Inflammatory macrophage (primary cell): Measurements from ENCODE around the gene OPN1LW.
"Not testable (repeated sequence)": the region's sequence is repeated elsewhere in the genome, so short reads cannot be mapped to it uniquely, and the experiment has no call there.

ENCODE experiments used
- DNase-seq, 2 donors: peaks; one replicate each; pipeline ENCODE4 v3.0.0-alpha.2; 2020 to 2022
- total RNA-seq, 18 experiments: gene quantifications; one replicate each; lab custom pipeline; 2026; ENCODE audit warnings: mixed read lengths in 6 of 18, inconsistent platforms in 2 of 18; lab: John Stamatoyannopoulos, UW

OPN1LW gene
- 0 reads per million in 18 experiments for total RNA-seq

DNA sequence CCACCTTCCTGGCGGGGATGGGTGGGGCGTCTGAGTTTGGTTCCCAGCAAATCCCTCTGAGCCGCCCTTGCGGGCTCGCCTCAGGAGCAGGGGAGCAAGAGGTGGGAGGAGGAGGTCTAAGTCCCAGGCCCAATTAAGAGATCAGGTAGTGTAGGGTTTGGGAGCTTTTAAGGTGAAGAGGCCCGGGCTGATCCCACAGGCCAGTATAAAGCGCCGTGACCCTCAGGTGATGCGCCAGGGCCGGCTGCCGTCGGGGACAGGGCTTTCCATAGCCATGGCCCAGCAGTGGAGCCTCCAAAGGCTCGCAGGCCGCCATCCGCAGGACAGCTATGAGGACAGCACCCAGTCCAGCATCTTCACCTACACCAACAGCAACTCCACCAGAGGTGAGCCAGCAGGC is at the start of gene OPN1LW:
Gene OPN1LW (plus strand): TSS at position 234 of the 400 bp plus-strand sequence. CDS start 41 bp downstream, at position 275.
- DNase-seq = not testable (repeated sequence)

DNA sequence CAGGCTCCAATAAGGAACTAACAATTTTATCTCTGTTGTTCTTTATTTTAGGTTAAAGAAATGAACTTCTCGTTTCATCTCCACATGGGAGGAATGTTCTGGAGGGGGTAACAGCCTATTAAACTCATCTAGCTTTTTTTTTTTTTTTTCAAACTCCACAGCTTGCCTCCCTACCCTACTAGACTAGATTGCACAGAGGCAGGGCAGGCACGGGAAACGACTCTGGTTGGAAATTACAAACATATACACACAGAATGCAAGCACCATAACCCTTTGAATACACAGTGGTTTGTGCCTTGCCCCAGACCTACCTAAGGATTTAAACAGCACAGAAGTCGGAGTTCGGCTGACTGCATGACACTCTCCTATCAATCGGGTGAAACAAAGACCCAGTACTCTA is 49.2 kb upstream of the OPN1LW start:
- DNase-seq = no peak

DNA sequence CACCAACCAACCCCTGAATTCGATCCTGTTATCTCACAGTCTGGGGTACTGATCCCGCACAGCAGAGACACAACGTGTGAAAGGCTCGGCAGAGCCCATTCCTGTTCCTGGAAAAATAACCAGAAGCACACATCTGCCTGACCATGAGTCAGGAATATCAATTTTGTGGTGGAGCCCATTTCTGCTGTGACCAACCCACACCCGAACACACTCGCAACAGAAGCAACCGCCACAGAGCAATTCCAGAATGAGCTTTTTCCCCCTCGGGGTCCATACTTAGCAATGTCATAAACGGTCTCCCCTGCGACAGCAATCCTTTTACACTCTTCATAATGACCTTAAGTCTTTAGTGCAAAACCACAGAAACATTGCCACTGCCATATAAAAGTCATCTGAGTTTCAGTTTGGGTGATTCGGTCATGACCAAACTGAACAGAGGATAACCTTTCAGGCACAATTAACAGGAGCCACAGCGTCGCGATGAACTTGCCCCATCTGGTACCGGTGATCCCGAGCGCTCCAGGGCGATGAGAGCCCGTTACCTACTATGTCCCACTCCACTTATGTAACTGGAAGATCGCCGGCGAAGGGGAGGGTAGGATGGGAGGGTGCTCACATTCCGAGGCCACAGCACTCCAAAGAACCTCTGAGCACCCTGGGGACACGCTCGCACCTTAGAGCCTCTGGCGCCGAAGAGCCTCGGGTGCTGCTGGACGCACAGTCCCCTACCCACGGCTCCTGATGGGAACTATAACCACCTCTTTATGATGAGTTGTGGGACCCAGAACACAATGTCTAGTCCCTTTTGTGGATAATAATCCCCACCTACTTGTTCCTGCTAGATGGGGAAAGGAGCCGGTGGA is 47.7 kb upstream of the OPN1LW start:
- peak; percentile 3 to 48 for DNase-seq

DNA sequence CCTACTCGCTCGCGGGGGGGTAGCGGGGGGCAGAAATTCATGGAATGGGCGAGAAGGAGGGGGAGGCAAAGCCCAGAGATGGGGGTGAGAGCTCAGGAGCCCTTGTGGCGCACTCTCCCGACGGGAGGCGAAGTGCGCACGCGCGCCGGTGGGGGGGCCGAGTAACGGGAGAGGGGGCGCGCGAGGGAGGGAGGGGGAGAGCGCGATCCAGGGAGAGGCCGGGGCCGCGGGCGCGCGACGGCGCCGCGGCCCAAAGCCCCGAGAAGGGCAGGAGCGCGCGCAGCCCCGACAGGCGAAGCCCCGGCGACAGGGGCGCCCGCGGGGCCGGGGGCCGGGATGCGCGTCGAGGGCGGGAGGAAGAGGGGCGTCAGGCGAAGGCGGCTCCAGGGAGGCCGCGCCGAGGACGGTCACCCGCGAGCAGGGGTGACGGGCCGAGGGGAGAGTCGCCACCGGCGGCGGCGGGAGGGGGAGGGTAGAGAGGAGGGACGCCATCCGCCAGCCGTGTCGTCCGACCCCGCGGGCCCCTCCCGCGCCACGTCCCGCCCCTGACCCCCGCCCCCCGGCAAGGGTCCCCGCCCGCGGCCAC is 46.9 kb upstream of the OPN1LW start:
- DNase-seq = peak; percentile 32 to 46

DNA sequence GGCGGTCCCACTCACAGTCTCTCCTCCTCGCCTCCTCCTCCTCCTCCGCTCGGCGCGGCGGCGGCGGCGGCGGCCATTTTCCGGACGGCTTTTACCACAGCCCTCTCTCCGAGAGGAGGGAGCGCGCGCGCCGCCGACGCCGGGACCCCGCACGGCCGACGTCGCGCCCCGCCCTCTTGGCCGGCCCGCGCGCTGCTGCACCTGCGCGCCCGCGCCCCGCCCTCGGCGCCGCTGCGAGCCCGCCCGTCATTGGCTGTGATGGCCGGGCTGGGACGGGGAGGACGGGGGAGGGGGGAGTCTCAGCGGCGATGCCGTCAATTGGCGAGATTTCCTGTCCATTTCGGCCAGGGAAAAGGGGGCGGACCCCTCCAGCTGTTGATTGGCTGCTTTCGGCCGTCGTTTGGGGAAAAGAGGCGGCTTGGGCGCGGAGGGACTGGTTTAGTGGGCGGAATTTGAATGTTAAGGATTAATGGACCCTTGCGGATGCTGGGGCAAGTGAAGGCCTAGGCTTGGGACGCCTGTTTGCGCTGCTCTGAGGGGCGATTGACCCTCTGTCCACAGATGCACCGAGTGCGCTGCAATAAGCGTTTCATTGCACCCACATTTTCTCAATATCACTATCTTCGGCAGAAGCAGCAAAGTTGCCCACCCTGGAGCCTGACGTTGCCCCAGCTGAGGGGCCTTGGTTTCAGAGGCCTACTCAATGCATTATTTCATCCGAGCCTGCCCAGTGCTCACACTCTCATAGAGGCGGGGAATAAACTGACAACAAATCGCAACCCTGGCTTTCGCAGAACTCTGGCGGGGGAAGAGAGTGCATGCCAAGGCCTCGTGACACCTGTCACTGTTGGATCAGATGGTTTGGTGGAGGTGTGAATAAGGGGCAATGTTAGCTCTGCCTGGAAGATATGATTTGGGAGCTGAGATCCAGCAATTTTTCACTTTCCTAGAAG is 46.2 kb upstream of the OPN1LW start, which contains the start of gene MECP2:
Gene MECP2 (minus strand): TSS at position 129 of the 953 bp plus-strand sequence.
- DNase-seq = peak; percentile 91 to 93

DNA sequence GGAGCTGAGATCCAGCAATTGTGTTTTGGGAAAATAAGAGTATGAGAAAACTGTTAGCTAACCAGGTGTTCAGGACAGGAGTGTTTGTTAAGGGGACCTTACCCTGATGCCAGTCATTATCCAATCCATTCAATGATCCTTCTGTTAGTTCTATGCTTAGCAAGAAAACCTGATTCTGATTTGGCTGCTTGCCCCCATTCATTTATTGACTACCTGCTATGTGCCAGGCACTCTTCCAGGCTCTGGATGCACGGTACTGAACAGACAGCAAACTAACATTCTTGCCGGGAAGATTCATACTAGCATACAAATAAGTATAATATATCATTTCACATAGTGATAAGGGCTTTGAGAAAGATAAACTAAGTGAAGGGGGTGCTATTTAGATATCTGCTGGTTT is 45.5 kb upstream of the OPN1LW start:
- DNase-seq = no peak

DNA sequence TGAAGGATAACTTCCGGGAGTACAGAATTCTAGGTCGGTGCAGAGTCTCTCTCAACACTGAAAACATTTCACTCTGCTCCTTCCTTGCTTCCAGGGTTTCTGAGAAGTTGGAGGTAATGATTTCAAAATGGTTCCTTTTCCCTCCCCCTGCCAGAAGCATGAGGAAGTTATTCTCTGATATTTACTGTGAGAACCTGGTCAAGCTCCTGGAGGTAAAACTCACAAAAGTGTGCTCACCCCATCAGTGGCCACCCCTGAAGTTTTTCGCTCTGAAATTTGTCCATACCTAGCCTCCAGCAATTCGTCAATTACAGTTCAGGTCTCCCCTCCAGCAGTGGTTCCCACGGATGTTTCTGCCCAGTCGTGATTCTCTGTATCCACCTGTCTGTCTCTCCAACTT is 30.3 kb upstream of the OPN1LW start:
- no peak for DNase-seq

DNA sequence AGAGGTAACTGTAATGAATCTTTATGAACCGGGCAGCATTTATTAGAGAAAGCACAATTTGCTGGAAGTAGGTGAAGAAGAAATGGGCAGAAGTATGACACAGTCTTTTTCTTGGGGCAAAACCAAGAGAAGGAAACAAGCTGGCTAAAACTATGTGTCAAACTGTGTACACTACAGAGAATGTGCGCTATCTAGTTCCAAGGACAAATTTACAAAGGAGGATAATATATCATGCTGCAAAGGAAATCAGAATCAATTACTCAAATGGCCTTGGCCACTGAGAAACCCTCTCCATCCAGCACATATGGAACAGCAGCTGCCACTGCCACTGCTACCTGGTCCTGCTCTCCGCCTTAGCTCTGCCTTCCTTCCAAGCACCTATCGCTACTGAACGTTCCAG is 29.4 kb upstream of the OPN1LW start:
- DNase-seq = no peak

DNA sequence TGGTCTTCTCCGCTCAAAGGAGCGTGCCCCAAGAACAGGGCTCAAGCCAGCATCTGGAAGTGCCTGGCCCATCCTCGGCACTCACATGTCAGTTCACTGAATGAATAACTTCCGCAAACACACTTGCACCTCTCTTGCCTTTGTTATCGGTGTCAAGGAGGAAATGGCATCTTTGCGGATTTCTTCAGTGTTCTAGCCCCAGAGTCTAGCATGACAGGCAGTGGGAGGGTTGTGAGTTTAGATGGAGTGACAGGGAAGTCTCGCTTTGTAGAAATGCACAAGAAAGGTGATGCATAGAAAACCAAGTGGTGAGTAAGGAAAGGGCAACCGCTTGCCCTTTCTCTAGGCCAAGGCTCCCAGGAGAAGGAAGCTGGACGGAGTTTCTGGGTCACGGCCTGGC is 29.0 kb upstream of the OPN1LW start:
- no peak for DNase-seq

DNA sequence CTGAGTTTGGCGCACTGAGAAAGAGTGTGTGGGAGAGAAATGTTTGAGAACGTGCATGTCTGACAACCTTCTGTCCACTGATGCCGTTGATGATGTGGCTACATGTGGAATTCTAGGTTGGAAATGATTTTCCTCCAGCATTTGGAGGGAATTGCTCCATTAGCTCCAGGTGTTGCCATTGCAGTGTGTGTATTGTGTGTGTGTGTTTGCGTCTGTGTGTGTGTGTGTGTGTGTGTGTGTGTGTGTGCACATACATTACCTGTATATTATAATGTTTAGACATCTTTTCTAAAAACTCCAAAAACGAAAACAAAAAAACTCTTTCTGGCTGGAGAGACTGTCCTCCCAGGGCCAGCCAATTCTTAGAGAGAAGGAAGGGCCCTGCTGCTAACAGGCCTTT is 28.3 kb upstream of the OPN1LW start:
- DNase-seq = no peak

DNA sequence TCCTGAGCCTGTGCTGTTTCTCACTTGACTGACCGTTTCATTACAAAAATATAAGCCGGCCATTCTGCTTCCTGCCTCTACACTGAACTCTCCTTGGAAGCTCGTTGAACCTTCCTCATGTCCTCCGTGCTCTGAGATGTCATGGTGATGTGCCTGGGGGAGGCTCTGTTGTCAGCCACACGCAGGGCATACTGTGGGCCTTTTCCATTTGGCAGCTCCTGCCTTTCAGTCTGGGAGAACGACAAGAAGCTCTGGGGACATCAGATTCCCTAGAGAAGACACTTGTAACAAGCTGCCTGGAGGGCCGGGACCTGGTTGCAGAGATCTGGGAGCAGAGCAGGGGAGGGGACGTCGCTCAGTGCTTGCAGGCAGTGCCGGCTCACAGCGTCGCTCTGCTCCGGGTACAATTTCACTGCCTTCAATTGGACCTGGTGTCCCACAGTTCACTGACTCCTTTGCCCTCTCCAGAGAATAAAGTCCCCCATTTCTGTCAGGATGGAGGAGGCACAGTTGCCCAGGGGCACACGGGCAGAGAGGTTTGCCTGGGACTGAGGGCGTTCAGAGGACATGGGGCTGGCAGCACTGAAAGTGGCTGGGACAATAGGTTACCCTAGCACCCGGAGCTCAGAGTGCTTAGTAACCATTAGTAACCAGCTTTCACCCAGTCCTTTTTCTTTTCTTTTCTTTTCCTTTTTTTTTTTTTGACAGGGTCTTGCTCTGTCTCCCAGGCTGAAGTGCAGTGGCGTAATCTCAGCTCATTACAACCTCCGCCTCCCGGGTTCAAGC is 27.4 kb upstream of the OPN1LW start:
- no peak for DNase-seq

DNA sequence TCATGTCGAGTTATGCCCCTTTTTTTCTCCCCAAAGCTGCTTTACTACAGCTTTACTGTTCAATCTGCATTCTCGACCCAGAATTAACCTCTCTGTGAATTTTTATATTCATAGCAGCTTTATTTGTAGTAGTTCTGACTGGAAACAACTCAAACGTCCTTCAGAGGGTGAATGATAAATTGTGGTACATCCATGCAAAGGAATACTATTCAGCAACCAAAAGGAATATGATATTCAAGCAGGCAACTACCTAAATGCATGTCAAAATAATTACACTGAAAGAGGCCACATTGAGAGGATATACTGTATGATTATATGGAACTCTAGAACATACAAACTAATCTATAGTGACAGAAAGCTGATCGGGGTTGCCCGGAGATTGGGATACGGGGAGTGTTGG is 26.5 kb upstream of the OPN1LW start:
- DNase-seq = no peak

DNA sequence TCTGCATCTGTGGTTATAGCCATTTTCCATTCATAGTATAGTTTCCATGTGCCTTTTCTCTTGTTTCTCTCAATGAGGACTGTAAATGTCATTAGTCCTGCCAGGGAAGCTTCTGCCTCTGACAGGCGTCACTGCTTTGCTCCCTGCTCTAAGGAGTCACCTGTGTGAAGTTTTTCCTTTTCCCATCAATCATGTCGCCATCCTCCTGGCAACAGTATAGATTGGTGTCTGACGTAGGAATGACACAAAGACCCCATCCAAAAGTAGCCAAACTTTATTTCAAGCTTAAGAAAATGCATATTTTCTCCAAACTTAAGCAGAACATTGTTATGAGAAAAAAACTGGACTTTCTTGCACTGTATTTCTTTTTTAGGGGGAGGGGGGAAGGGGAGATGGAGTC is 23.5 kb upstream of the OPN1LW start:
- no peak for DNase-seq

DNA sequence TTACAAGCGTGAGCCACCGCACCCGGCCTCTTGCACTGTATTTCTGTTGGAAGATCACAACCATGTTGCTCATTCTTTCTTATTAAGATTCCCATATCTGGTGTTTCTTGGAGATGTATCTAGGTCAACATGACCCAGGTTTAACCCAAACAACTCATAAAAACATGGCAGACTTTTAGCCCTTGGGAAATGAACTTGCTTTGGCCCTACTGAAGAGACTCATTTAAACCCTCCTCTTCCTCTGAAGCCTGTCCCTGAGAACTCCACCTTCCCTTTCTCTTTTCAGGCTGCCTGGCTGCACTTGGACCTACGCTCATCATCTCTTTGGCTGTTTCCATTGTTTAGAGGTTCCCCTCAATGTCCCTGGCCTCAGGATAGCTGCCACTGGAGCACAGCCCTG is 22.8 kb upstream of the OPN1LW start:
- DNase-seq = no peak

DNA sequence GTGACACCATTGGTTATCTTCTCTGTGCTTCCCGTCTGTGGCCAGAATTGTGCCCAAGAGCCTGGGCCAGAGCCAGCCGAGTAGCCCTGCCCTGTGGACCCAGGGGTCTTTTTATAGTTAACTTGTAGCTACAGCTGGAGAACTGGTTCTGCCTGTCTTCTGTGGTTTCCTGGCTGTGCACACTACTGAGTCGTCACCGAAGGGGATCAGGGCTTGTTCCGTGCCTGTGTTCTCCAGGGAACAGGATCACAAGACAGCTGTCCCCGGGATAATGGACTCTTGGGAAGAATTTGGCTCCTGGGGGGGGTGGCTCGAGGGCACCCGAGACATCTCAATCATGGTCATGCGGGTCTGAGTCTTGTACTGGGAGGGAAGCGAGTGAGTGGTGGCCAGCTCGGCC is 22.1 kb upstream of the OPN1LW start:
- DNase-seq = no peak

DNA sequence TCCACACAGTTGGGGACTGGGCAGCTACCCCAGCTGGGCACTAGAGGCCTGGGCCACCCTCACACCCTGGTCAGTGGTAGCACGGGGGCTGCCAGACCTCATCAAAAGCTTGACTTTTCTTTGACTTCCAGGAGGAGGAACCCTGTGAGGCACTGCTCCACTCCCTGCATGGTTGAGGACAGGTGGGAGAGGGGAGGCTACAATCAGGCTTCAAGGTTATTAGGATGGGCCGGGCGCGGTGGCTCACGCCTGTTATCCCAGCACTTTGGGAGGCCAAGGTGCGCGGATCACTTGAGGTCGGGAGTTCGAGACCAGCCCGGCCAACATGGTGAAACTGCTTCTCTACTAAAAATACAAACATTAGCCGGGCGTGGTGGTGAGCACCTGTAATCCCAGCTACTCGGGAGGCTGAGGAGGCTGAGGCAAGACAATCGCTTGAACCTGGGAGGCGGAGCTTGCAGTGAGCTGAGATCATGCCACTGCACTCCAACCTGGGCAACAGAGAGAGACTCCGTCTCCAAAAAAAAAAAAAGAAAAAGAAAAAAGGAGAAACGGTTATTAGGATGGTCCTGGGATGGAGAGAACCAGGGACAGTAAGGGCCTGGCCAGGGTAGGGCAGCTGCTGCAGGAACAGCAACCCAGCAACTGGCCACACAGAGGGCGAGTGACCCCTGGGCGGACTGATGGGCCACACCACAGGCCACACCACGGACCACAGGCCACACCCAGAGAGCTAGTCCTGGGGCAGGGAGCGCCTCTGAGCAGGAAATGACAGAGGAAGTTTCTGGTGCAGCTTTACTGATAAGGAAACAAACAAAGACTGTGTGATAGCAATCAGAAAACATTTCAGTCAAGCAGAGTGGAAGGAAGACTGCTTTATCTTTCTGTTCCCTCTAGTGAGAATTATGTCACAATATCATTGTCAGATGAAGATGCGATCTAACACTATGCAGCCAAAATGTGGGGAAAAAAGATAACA is 20.5 kb upstream of the OPN1LW start:
- DNase-seq = peak; percentile 36 to 44

DNA sequence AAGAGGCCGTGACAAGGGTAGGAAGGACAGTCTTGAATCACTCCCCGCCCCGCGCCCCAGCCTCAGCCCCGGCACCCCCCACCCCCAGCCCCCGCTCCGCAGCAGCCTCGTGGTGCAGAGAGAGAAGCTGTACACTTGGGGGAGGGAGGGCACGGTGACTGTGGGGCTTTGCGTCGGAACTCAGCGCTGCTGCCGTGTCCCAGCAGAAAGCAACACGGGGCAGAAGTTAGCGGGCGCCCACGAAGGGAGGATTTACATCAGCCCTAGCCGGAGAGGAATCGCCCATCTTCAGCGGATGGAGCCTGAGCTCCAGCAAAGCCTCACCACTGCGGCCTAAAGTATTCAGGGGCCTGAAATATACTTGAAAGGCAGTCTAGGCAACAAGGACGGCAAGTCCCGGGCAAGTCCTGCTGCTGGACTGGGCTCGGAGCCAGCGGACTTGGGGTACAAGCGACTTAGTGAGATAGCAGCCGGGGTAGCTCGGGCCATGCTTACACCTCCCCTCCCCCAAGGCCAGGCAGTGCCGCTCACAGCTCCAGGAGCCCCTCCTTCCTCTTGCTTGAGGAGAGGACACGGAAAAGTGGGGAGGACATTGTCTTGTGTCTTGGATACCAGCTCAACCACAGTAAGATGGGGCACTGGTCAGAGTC is 18.5 kb upstream of the OPN1LW start:
- peak in 1 of 2 donors; percentile 2 for DNase-seq

DNA sequence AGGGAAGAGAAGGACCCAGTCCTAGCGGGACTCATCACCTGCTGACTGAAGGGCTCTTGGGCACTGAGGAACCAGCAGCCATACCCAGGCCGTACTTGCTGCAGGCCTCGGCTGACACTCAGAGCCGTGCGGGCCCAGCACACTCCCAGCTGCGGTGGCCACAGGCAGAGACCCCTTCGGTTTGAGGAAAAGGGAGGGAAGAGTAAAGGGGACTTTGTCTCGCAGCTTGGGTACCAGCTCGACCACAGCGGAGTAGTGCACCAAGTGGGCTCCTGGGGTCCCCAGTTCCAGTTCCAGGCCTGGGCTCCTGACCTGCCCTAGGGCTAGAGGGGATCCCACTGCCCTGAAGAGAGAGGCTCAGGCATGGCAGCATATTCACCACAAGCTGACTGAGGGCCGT is 17.9 kb upstream of the OPN1LW start:
- DNase-seq = no peak

DNA sequence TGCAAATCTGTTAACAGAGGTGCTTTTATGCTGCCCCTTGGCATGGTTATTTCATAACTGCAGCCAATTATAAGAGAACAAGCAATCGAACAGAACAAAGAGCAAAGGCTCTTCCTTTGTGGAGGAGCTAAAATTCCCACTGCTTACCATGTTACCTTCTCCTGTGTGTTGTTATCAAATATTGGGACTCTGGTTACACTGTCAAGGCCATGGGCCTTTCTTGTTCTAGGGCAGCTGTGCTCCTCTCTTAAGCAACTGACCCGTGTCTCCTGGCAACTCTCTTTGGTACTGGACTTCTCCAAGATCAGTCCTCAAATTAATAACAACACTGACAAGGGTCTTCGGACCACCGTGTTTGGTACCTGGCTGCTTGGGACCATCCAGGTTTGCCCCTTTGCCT is 12.1 kb upstream of the OPN1LW start:
- no peak for DNase-seq

DNA sequence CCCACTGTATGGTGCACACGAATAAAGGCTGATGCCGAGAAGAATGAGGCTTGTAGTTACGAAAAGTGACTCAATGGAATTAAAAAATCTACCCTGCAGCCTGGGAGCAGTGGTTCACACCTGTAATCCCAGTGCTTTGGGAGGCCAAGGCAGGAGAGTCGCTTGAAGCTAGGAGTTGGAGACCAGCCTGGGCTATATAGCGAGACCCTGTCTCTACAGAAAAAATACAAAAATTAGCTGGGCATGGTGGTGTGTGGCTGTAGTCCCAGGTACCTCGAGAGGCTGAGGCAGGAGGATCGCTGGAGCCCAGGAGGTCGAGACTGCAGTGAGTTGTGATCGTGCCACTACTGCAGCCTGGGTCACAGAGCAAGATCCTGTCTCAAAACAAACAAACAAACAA is 11.7 kb upstream of the OPN1LW start:
- no peak for DNase-seq
